ENCODE measurements around the gene MS4A4E. TPM values are rescaled to one million over a fixed set of nuclear protein-coding genes. Genes with fewer than 3 reads are reported as not detected.
"Not testable (repeated sequence)": the region's sequence is repeated elsewhere in the genome, so short reads cannot be mapped to it uniquely, and the experiment has no call there.

Gene MS4A4E
- total RNA-seq, result not detected

GRCh38 chr11:60242740-60243239 is at the start of gene MS4A4E:
TSS of gene MS4A4E (minus strand) at chr11:60243137. CDS start at chr11:60230055, 13,082 bp downstream.
- ChIA-PET POLR2A (no interaction called here), CTCF (no interaction called here)

GRCh38 chr11:60292145-60292544 is 49.2 kb upstream of the MS4A4E start:
- ChIA-PET POLR2A (no interaction called here), CTCF (no interaction called here)

DNA sequence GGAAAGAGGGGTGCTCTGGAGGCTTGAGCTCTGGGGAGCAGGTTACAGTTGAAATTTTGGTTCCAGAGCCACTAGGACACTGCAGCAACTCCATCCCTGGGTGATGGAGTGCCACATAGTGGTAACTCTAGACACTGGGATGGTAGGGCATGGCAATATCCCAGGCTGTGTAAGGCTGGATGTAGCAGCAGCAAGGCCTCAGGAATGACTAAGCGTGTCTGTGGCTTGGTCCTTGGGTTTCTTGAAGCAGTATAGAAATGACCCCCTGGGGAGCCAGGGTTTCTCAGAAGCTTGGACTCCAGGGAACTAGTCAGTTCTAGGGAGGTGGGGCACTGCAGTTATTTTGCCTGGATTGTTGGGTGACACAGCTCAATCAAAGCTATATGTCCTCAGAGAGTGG is 45.6 kb upstream of the MS4A4E start:
- CTCF ChIA-PET, result no interaction called here

DNA sequence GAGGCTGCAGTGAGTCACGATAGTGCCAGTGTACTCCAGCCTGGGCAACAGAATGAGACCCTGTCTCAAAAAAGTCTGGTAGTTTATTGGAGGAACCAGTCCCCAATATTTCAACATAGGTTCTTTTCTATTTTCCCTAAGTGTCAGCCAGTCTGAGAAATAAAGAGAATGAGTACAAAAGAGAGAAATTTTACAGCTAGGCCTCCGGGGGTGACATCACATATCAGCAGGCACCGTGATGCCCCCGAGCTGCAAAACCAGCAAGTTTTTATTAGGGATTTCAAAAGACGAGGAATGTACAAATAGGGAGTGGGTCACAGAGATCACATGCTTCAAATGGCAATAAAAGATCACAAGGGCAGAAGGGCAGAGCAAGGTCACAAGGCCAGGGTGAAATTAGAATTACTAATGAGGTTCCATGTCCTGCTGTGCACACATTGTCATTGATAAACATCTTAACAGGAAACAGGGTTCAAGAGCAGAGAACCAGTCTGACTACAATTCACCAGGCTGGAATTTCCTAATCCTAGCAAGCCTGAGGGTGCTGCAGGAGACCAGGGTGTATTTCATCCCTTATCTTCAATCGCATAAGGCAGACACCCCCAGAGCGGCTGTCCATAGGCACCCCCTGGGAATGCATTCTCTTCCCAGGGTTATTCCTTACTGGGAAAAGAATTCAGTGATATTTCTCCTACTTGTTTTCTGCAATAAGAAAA is 42.6 kb upstream of the MS4A4E start:
- CTCF ChIA-PET, POLR2A ChIA-PET: not testable (repeated sequence)

More for the DNA sequence above, 45.6 kb upstream of the MS4A4E start:
- POLR2A ChIA-PET, result no interaction called here

GRCh38 chr11:60282286-60282685 is 39.3 kb upstream of the MS4A4E start:
- ChIA-PET CTCF (no interaction called here), POLR2A (no interaction called here)

DNA sequence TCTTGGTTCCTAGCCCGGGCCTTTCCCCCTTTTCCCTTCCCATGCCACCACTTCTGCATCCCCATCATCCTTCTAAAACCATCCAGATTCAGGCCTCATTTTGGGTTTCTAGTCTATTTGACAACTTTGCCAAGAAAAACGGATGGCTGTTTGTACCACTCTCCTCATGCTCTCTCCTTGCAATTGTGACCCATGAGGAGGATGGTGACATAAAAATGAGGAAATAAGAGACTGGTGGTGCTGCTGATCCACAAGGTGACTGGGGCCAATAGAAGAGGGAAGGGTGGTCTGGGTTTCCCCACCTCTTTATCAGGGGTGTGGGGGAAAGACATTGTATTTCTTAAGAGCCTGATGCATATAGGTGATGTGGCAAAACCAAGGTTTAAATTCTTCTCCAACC is 38.5 kb upstream of the MS4A4E start:
- CTCF ChIA-PET, result no interaction called here
- POLR2A ChIA-PET, result no interaction called here

GRCh38 chr11:60280412-60280811 is 37.5 kb upstream of the MS4A4E start, which contains the start of gene MS4A4A:
TSS of gene MS4A4A (plus strand) at chr11:60280666. CDS start at chr11:60280676, 10 bp downstream.
- CTCF ChIA-PET, result no interaction called here
- POLR2A ChIA-PET, result no interaction called here

DNA sequence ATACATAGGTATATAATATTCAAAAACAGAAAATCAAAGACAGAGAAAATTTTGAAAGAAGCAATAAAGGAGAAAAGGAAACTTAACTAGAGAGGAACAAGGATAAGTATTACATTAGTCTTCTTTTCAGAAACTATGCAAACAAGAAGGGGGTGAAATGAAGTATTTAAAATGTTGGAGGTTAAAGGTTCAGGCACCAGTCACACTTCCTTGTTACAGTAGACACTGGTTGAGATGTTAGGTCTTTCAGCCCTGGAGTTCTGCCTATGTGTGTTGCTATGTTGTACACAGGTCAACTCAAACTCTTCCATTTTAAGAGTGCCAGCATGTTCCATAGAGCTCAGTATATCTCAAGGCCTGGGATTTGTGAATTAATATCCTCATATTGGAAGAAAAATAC is 31.5 kb upstream of the MS4A4E start:
- ChIA-PET POLR2A (no interaction called here), CTCF (interaction anchor here (1.3 kb wide), 1 partner anchor 89 kb away, joined by 4 read pairs; no protein-coding TSS in a partner anchor)

- POLR2A ChIA-PET, result no interaction called here
- CTCF ChIA-PET, result interaction anchor here (0.8 to 1.5 kb wide), 6 partner anchors 14 to 456 kb away, joined by 3 to 6 read pairs (median 3); no protein-coding TSS in a partner anchor
Observed at GRCh38 chr11:60265373-60266214, 22.7 kb upstream of the MS4A4E start.

GRCh38 chr11:60264644-60265043 is 21.7 kb upstream of the MS4A4E start:
- ChIA-PET CTCF (interaction anchor here (1.1 to 1.2 kb wide), 2 partner anchors 14 to 81 kb away, joined by 3 to 6 read pairs; no protein-coding TSS in a partner anchor), POLR2A (no interaction called here)

DNA sequence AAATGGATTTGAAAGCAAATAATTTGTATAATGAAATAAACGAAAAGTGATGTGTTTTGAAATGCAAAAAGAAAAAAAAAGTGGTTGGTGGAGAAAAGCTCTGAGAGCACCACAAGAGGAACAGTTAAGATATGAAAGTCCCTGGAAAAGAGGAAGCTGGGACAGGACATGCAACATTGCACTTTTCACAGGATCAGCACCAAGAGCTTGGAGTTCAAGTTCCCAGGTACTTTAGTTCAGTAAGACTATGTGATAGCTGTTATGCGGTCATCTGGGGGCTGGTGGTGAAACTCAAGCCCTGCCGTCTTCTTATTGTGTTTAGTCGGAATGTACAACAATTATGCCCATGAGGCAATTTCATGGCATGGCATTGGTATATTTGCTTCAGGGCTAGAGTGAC is 20.5 kb upstream of the MS4A4E start:
- POLR2A ChIA-PET, result no interaction called here

GRCh38 chr11:60261014-60261413 is 18.1 kb upstream of the MS4A4E start:
- CTCF ChIA-PET, result no interaction called here
- POLR2A ChIA-PET, result no interaction called here

More for the DNA sequence above, 20.5 kb upstream of the MS4A4E start:
- CTCF ChIA-PET, result no interaction called here

GRCh38 chr11:60257956-60258722 is 15.2 kb upstream of the MS4A4E start:
- POLR2A ChIA-PET, result no interaction called here
- CTCF ChIA-PET, result no interaction called here

DNA sequence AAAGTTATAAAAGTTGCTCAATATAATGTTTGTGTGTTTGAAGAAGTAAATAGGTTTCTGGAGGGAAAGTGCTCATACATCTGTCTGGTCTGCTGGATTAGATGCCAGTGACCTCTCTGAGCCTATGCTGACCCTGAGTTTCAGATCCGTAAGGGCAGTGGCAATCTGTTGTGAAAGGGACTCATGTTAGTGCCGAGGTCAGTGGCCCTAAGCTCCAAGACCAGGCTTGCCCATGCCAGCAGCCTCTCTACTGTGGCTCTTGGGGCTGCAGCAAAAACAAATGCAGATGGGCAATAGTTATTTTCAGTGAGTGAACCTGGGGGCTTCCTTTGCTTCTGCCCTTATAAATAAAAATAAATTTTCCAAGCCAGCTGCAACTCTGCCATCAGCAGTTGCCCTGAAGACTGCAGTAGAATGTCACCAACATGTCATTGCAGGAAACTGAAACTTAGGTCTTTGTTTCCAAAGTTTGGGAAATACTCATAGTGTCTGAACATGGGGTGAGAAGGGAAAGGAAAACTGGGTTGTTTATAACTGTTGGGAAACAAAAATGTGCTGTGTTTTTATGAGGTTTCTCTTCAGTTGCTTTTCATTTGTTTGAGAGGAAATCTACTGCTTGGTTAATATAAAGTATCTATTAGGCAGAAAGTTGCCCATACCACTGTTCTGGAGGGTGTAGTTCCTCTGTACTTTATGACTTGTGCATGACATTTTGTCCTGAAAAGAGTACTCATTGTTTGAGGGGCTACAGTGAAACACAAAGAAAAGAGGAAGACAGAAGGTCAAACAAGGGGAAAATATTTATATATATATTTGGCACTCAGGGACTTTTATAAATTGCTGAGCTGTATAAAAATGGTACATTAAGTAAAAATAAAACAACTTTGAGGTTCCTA is 9.5 kb upstream of the MS4A4E start:
- POLR2A ChIA-PET, result no interaction called here

DNA sequence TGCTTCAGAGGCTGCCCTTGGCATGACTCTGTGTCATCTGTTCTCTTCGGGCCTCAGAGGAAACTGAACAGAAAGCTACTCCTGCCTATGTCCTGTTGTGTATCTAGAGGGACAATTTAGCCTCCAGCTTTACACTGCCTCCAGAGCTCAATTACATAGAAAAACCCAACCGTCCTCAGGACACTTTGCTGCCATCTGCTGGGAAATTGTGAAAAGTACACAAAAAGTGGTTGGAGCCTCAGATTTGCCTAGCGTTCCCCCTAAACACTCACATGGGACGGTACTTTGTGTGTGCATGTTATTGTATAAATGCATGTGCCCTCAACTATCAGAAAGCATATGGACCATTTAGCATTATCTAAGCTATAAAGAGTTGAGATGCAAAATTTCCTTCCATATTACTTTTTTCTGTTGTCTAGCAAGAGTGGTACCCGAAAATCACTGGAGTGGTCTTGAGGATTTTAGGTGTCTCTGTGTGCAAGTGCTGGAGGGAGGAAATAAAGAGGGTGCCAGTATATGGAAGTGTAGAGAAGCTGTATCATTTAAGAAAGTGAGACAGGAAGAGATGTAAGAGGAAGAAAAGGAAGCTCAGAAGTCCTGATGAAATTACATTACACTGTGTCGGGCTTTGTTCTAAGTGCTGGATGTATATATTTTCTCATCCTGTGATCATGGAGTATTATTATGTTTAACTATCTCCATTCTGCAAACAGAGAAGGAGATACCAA is 8.7 kb upstream of the MS4A4E start:
- POLR2A ChIA-PET, result no interaction called here
- CTCF ChIA-PET, result interaction anchor here (0.7 to 1.5 kb wide), 11 partner anchors 13 to 441 kb away, joined by 3 to 6 read pairs (median 3); partner anchors contain the start of gene MRPL16

More for the DNA sequence above, 9.5 kb upstream of the MS4A4E start:
- CTCF ChIA-PET, result interaction anchor here (1.2 to 1.4 kb wide), 3 partner anchors 36 to 442 kb away, joined by 3 to 5 read pairs (median 4); partner anchors contain the start of gene MRPL16

DNA sequence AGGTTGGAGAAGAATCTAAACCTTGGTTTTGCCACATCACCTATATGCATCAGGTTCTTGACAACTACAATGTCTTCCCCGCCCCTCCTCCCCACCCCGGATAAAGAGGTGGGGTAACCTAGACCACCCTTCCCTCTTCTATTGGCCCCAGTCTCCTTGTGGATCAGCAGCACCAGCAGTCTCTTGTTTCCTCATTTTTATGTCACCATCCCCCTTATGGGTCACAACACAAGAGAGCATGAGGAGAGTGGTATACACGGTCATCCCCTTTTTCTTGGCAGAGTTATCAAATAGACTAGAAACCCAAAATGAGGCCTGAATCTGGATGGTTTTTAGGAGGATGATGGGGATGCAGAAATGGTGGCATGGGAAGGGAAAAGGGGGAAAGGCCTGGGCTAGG is 1.2 kb downstream of the MS4A4E start:
- POLR2A ChIA-PET, result no interaction called here
- CTCF ChIA-PET, result no interaction called here

DNA sequence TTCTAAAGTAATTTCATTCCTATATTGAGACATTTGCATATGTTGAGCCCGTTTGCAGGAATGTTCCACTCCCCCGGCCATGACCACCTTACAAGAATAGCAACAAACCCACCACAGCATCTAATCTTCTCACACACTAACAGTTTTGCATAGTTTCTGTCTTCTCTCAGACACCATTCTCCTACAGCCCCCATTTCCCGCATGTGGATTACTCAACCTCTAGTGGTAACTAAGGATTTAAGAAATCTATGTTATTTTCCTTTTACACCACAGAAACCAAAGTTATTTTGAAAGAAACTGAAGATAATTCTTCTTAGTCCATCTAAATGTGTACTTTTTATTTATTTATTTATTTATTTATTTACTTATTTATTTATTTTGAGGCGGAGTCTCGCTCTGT is 2.3 kb downstream of the MS4A4E start:
- CTCF ChIA-PET, result no interaction called here
- POLR2A ChIA-PET, result no interaction called here

DNA sequence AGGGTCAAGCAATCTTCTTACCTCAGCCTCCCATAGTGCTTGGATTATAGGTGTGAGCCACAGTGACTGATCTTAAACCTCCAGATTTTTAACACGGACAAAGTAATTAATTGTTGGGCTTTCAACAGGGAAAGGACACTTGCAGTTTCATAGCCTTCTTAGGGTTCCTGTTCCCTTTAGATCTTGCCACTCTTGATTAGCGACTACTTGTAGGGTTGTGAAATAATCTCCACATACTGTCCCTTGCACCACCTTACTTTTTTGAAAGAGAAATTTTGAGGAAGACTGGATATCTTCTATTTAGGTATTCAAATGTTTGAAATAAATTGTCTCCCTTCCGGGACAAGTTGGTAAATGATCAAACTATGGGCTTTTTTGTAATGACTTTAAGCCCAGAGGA is 7.6 kb downstream of the MS4A4E start:
- CTCF ChIA-PET, result no interaction called here

More for the DNA sequence above, 7.6 kb downstream of the MS4A4E start:
- POLR2A ChIA-PET, result no interaction called here
